NOMO-1 (cell line): ENCODE measurements around the gene LYRM2.
A peak's percentile ranks its signal among the peaks of the same experiment; 100 is the strongest.

Source experiments
- DNase-seq, 2 experiments: peaks; one replicate each; lab custom pipeline; 2025; ENCODE audit not compliant: unreplicated experiment in 2 of 2; lab: John Stamatoyannopoulos, UW

LYRM2 gene

DNA sequence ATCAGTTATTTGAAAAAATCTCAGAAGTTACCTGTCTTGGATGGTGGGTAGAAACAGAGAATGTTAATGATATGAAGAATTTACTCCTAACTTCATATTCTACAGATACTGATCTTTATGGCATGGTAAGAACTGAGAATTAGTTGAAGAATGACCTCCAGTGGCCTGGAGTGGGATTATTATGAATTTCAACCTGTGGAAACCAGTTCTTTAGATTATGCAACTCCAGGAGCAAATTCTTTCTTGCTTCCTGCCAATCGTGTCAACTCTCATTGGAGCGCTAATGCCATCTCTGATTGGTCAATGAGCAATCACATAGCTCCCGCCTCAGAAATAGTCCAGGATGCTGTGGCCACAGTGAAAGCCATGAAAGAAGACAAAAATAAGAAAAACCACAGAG lies 40.6 kb downstream of the LYRM2 start:
- peak; percentile 3 to 47 for DNase-seq

DNA sequence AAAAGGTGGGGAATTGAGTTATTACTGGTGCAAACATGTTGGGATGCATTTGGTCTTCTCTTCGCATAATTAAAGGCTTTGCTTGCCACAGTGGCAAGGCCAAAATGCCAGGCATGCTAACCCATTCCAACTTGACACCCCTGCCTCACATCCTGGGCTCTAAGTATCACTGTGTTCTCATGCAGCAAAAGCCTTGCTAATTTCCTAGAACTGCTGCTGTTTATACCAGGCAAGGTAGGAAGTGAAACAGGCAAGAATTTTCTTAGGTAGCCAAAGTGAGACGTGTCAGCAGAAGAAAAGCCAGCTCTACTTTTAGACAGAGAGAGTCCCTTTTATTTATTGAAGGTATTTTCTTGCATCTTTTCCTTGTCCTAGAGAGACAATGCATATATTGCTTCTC lies 41.2 kb downstream of the LYRM2 start:
- peak in 1 of 2 experiments; percentile 24 for DNase-seq

DNA sequence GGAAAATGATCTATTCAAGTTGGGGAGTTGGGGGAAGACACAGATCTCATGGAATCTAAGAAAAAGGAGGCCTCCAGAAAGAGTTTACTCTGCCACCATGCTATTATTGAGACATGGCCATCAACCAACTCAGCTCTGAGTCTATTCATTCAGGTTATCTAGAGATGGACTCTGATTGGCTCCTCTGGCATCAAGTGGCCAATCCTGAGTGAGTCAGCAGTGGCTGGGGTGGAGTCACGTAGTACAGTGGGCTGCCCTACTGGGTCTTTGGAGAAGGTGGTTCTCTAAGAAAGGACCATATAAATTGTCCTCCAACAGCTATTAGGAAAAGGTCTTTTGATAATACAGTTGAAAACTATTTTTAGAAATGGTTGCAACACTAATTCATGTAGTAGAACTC lies 42.1 kb downstream of the LYRM2 start:
- no peak for DNase-seq

DNA sequence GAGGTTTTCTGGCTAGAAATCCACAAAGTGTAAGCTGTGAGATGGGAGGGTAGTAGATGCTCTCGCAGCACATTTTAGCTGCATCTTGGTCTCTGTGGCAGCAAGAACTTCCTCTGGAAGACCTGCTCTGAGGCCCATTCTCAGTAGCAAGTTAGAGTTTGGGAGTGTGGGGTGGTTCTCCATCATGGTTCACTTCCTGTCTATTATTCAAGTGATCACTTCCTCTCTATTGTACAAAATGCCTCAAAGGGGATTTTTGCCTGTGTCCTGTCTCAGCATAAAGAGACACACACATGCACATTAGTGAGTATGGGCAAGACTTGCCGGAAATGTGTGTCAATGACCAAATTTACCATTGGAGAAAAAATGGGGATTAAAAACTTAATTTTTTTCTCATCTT lies 42.5 kb downstream of the LYRM2 start:
- DNase-seq, result peak; percentile 47 to 73

DNA sequence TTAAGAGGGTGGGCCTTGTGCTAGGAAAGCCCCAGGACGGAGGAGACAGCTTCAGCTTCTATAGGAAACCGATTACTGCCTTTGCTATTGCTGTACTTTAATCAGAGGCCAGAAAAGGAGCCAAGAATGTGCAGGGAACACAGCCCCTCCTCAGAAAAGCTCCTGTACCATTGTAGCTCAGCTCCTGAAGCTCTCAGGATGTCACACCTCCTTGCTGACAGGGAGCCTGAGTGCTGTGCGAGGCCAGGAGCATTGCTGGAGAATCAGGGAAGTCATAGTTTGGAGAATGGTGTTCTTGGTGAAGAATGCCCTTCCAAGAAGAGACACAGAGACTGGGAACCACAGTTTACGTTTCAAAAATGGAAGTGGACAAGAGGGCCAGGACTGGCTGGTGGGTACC lies 46.8 kb downstream of the LYRM2 start:
- no peak for DNase-seq

DNA sequence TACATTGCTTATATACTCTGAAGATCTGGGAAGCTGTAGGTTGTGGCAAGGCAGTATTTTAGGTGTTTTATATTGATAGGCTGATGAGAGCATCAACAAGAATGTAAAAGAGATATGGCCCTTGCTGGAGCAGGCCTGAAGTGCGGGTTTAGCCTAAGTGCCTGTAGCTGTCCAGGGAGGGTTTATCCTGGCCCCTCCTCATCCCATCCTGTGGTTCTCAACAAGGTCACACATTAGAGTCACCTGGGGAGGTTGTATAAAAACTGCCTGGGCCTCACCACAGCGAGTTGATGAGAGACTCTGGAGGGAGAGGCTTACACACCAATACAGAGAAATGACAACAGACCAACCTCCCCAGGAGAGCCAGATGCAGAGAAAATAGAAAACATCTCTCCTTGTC lies 48.4 kb downstream of the LYRM2 start:
- no peak for DNase-seq

DNA sequence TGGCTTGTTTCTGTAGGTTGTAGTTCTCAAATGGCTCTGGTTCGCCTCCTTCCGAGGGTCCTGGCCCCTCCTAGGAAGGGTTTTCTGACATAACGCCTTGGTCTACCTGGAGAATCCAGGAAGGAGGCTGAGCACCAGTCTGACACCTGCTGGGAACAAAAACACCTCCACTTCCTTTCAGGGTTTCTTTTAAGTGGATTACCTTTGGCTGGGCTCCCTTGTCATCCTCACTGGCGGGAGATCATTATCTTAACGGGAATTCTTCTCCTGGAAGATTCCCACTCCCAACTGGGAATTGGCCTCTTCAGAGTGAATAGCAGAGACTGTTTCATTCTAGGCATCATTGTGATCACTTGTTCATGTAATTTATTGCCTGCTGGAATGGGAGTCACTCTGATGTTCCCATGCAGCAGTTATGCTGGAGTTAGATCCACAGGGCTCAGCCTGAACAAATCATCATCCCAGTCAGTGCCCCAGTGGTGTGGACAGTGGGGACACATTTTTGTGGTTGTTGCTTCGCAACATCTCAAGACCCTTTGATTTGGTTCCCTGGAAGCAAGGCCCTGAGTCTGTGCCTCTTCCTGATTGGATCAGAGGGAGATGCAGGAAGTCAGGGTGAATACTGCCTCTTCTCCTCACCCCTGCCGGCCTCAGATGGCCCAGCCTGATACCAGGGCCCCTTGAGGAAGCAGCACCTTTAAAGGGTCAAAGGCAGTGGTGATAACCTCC lies 49.1 kb downstream of the LYRM2 start:
- no peak for DNase-seq

DNA sequence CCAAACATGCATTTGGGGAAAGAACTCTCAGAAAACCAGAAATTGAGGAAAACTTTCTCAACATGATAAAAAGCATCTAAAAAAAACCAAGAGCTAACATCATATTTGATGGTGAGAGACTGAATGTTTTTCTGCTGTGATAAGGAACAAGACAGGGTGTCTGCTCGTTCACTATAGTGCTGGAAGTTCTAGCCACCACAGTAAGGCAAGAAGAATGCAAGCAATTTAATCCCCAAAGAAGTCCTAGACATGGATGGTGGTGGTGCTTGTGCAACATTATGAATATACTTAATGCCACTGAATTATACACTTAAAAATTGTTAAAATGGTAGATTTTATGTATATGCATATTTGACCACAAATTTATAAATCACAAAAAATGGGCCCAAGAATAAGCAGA lies 53.4 kb downstream of the LYRM2 start:
- DNase-seq, result no peak

DNA sequence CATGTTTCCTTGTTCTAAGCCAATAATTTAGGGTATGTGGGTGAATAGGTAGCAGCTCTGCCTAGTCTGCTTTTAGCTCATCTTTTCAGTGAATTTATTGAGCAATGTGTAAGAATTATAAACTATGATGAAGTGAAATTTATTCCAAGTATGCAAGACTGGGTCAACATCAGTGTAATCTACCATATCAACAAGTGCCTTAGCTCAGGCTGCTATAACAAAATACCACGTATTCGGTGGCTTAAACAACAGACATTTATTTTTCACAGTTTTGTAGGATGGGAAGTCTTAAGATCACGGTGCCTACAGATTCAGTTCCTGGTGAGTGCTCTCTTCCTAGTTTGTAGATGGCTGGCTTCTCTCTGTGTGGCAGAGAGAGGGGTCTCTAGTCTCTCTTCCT lies 54.0 kb downstream of the LYRM2 start:
- DNase-seq, result no peak

DNA sequence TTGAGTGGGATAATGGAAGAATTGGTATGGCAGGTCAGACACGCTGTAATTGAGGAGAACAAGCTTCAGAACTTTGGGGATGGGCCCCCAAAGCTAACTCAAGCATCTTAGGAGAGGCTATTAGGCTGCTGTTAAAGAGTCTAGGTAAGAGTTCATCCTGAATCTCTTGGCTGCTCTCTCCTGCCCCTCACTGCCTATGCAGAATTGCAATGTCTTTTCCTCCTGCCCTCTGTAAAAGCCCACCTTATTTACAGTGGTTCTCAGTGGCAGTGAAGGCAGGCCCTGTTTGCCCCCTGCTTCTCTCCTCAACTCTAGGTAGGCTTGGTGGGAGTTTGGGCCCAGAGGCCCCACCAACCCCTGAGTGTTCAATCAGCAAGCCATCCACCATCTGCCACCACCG lies 55.0 kb downstream of the LYRM2 start:
- DNase-seq, result no peak

DNA sequence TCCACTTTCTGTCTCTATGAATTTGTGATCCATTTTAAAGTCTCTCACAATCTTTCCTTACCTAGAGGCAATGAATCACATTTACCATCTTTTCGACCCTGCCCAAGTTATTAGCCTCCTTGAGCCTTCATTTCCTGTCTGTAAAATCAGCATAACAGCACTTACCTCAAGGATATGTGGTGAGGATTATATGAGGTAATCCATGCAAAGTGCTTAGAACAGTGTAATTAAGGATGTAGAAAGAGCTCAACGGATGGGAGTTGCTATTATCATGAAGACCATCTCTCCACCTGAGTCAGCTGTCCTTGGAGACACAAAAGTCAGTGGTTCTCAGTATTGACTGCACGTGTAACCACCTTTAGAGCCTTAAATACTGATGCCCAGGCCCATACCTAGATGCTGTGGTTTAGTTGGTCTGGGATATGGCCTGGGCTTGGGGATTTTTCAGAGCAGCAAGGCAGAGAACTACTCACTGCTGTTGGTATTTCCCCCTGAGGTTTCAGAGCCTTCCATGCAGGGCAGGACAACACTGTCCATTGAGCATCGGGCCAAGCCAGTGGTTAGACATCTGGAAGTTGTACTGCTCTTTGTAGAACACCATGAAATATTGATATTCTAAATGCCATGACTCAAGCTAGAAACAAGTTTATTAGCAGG lies 55.8 kb downstream of the LYRM2 start:
- DNase-seq, result no peak

DNA sequence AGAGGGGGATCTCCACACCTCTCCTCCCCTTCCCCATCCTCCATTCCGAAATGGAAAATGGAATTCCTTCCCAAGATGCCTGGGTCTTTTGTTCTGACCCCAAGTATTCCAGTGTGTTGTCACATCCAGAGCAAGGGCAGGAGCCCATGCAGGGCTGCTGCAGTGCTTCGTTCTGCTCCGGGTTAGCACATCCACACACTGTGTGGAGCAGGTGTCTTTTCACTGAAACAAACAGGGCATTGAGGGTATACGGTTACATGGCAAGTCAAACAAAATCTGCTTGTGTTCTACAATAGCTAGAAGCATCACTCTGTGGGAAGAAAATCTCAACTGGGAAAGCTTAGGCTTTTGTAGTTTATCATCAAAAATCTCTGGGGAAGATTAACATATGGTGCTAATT lies 56.9 kb downstream of the LYRM2 start:
- no peak for DNase-seq

DNA sequence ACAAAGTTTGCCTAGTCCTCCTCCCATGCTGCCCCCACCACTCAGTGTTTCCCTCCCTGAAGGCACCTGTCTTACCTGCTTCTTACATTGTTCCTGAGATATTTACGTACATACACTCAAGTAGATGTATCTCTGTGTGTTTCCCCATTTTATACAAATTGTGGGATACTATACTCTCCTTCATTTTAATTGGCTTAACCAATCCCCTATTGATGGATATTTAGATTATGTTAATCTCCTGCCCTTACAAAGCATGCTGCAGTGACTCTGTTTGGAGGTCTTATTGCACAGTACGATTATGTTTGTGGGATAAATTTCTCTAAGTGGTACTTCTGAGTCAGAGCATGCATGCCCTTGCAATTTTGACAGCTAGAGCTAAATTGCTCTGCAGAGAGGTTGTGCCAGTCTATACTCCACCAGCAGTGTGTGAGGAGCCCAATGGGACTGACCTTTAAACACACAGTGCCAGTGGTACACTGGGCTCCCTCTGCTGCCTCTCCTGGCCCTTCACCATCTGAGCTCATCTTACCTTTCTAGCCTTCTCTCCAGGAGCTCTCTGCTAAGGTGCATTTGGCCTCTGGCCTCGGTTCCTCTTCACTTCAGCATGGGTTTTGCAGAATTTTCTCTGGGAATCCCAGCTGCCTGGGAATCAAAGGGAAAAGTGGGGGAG lies 57.4 kb downstream of the LYRM2 start:
- no peak for DNase-seq

DNA sequence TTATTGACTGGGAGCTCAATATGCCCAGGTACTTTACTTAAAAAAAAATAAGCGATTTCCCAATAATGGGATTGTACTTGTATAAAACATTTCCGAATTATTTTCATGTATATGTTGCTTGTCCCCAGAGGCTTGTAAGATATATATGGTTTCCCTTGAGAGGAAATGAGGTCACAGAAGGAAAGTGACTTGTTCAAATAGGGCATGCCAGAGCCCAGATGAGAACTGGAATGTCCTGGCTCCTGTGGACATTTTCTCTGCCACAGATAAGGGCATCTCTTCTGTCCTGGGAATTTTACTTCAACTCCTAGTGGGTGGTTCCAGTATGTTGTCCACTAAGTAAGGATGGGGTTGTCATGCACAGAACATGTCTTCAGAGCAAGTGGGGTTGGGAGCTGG lies 63.0 kb downstream of the LYRM2 start:
- no peak for DNase-seq

DNA sequence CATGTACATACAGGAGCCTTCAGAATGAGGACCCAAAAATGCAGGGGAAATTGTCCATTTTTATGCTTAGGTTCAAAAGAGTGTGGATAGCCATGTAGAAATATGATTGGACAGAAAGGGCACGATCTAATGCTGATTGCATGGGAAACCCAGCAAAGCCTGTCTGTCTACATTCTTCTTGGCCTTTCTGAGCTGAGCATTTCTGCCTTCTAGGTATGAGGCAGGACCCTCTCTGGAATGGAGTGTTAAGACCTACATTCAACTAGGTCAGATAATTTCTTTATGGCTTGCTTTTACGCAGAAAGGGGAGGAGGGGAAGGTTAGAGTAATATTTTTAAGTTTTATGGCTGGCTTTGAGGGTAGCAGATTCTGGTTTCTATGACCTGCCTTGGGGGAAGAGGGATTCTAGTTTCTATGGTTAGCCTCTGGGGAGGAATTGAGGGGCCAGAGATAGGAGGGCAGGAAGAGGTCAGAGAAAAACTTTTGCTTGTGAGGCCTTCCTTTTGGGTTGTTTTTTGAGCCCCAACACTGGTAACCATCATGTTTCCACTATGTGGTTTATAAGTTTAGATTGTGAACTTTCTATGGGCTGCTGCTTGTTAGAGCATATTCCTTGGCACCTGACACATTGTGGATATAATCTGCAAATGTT lies 63.5 kb downstream of the LYRM2 start:
- DNase-seq, result no peak

DNA sequence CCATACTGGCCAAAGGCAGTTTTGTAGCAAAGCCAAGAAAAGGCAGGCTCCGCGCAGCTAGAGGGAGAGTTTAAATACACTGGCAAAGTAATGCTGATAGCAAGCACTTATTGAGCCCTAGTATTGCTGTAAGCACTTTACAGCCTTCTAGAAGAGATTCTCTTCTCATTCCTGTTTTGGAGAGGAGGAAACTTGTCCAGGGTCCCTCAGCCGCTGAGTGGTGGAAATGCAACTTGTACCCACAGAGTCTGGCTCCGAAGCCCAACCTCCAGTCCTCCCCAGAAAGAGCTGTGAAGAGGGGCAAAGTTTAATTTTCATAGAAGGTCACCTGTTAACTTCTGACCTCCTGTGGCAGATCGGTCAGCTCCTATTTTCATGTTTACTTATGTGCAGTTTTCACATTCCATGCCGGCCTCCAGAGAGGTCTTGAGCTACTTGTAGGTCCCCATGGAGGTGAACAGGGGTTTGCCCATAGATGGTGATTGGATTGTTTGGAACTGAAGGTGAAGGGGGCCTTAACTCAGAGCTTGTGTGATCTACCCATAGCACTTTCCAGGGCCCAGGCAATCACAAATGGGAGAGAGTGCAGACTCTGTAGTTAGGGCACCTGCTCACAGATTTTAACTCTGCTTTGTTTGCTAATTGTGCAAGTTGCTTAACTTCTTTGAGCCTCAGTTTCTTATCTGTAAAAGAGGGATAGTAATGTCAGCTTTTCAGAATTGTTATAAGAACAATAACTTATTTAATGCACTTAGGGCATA lies 70.7 kb downstream of the LYRM2 start:
- DNase-seq, result no peak

DNA sequence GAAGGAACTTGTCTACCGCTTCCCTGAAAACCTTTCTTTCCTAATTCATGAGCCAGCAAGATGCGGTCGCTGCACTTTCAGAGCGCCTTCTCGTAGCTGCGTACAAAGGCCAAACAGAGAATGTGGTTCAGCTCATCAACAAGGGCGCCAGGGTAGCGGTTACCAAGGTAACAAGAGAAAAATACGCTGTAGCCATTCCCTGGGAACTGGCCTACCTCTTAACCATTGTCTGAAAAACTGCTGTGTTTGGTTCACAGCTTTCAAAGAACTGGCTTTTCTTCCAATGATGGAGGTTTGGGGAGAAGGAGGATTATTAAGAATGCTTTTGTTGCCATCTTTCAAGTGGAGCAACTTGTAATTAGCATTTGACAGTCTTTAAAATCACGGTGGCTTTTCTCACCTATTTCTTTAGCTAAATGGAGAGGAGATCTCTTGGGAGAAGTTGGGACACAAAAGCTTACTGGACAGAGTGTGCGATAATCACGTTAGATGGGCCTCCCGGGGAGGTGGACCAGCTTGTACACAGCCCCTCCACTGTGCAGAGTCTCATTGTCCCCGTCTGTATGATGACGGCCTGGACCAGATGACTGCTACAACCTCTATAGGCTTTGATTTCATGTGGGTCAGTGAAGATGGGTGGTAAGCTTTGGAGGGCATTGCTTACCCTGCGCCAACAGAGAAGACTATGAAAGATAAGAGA lies 71.5 kb downstream of the LYRM2 start:
- no peak for DNase-seq

DNA sequence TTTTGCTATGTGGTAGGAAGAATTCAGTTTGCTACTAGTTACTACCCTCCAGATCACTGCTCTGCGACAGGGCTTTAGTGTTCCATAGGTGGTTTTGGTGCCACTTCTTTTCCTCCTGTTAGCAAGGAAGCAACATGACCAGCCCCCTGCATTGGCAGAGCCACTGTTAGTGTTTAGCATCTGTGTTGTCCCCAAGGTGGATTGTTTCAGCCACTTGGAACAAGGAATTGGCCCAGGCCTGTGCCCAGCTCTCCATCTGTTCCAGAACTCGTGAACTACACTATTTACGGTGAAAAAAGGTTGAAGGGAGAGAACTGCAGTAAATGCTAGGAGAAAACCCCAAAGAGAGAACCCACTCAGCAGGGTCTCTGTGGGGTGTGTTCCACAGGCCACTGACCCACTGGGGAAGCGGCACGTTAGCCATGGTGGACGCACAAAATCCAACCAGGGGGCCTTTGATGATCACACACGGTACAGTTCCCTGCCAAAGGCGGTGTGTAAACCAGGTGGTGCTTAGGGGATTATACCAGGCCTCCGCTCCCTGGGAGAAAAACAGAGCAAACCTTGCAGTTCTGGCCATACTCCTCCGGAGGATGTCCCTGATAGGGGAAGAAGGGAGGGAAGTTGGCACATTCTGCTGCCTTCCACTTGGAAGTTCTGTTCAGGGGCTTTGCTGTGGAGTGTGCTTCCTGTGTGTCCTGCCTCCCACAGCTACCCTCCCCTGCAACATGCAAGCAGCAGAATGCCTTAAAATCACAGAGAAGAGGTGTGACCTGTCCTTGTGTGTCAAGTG lies 72.3 kb downstream of the LYRM2 start:
- no peak for DNase-seq

DNA sequence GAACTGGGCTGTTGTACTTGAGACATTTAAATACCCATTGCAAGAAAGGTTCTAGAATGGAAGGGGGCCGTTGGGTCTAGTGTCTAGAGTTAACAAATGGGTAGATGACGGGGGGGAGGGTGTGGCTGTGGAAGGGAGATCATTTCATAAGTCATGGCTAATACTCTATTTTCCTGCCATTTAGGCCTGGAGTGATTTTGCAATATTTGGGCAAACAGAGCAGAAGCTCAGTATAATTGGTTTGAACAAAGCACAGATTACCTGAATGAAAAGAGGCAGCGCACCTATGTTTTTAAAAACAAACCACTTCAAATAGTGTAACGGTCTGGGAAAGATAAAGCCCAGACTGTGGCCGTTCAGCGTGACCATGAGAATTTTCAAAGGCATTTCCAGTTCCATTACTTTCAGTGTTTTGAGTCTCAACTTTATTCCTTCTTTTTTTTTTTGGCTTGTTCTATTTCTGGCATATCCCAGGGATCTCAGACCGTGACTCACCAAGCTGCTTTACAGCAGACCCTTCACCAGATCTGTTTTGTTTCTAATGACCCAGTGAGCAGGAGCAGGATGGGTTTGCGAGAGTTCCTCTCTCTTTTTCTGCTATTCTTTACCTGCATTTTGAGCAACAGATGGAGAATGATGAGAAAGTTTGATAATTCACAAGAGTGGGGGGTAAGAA lies 73.7 kb downstream of the LYRM2 start:
- no peak for DNase-seq
